Measurements from ENCODE around the gene DBF4B. TPM values are rescaled to one million over a fixed set of nuclear protein-coding genes. Genes with fewer than 3 reads are reported as not detected.

DBF4B gene
- total and polyA plus RNA-seq, 2 of the 13 experiments (the other 11 are each of a cell fraction or from before 2014, with no cell fraction given) = 11.7 to 13.2 TPM

DNA sequence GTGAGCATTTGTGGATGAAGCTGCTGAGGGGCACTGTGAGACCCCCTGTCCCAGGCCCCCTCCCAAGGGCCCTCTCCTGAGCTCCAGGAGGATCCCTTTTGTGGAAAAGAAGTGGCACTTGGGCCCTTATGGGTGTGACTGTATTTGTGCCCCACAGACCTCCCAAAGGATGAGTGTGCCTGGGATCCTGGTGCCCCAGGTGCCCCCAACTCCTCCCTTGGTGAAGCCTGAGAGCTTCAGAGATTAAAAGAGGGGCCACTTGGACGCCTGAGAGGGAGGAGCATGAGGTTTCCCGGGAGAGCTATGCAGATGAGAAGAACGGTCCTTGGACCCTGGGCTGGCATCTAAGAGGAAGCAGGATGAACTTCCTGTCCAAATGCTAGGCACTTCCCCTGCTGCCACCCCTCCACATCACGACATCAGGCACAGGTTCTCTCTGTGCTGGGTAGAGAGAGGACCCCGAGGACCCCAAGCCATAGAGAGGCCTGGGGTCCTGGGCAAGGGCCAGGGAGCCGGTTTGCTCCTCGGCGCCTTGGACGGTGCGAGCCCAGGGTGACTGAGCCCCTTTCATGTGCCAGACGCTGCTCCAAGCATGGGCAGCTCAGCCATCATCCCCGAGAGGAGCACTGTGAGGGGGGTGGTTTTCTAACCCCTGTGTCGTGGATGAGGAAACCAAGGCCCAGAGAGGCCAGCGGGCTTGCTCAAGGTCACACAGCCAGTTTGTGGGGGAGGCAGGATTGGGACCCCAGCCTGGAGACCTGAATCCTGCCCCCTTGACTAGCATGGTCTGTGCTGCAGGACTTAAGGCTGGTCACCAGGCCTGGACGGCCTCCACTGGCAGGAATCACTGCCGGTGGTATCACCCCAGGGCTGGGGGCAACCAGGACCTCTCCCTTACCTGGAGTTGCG, 44.7 kb downstream of the DBF4B start:
- no peaks in the 10 kb centered on the region for H3K9me3 ChIP-seq (ENCODE audit: low read length)
- ATAC-seq = peak; percentile 69
- H3K79me2 ChIP-seq (ENCODE audit: insufficient read depth, low read length) = no peaks in the 10 kb centered on the region
- H3K36me3 ChIP-seq (replicated peaks in 1 of 2; ENCODE audit: control insufficient read depth in 1 of 2, insufficient read depth in 2 of 2, low read length in 2 of 2) = peaks cover 5 to 8% of the 10 kb centered on the region in 2 experiments; a peak in 4 of 5 replicates
- no TSS peak for BruUV-seq (replicated peaks)
- no peak overlapping the region for H3K27ac ChIP-seq (ENCODE audit: extremely low read length, insufficient read depth, low read length)
- intact Hi-C loops (cut with micrococcal nuclease; ENCODE audit: unreplicated experiment) (no loop called here), in situ Hi-C loops (cut with HindIII; ENCODE audit: extremely low pct_ligation_motif_present, low pct_unique_long_range_greater_than_20kb) (no loop called here)
- ChIA-PET CTCF (ENCODE audit: low intra/inter-chr PET ratio, low total read pairs) (no interaction called here), POLR2A (interaction anchor here (1.0 kb wide), 1 partner anchor 22 kb away, joined by 5 read pairs; no protein-coding TSS in a partner anchor)
- peak overlapping the region; percentile 46 for H3K4me2 ChIP-seq (ENCODE audit: low read depth, low read length)
- peak; percentile 46 for DNase-seq (ENCODE audit: low spot score)
- H4K20me1 ChIP-seq (ENCODE audit: insufficient read depth, low read length) = no peaks in the 10 kb centered on the region
- peak; percentile 58 for FAIRE-seq
- peak overlapping the region; percentile 4 for H2AFZ ChIP-seq (ENCODE audit: low read length)
- 44% methylated on average over 10 of the region's 17 CpGs for WGBS (ENCODE audit: low lambda C conversion rate)
- no peak overlapping the region for H3K9ac ChIP-seq (ENCODE audit: insufficient read depth, low read depth, low read length)
- H3K27me3 ChIP-seq (ENCODE audit: control insufficient read depth in 1 of 2, insufficient read depth in 2 of 2, low read length in 2 of 2) = peaks cover 5 to 15% of the 10 kb centered on the region in 2 experiments
- H3K4me3 ChIP-seq (replicated peaks in 1 of 3; ENCODE audit: insufficient read depth in 1 of 3, low read depth in 2 of 3, low read length in 3 of 3) = no peak overlapping the region
- peaks cover 16% of the 10 kb centered on the region for H3K4me1 ChIP-seq (ENCODE audit: insufficient read depth, low read length)
- peak; percentile 98 for TF ChIP-seq SNAPC2 (CRISPR knock-in tag; IDR thresholded peaks at IDR 0.05)
- TF ChIP-seq, protein P1, sequence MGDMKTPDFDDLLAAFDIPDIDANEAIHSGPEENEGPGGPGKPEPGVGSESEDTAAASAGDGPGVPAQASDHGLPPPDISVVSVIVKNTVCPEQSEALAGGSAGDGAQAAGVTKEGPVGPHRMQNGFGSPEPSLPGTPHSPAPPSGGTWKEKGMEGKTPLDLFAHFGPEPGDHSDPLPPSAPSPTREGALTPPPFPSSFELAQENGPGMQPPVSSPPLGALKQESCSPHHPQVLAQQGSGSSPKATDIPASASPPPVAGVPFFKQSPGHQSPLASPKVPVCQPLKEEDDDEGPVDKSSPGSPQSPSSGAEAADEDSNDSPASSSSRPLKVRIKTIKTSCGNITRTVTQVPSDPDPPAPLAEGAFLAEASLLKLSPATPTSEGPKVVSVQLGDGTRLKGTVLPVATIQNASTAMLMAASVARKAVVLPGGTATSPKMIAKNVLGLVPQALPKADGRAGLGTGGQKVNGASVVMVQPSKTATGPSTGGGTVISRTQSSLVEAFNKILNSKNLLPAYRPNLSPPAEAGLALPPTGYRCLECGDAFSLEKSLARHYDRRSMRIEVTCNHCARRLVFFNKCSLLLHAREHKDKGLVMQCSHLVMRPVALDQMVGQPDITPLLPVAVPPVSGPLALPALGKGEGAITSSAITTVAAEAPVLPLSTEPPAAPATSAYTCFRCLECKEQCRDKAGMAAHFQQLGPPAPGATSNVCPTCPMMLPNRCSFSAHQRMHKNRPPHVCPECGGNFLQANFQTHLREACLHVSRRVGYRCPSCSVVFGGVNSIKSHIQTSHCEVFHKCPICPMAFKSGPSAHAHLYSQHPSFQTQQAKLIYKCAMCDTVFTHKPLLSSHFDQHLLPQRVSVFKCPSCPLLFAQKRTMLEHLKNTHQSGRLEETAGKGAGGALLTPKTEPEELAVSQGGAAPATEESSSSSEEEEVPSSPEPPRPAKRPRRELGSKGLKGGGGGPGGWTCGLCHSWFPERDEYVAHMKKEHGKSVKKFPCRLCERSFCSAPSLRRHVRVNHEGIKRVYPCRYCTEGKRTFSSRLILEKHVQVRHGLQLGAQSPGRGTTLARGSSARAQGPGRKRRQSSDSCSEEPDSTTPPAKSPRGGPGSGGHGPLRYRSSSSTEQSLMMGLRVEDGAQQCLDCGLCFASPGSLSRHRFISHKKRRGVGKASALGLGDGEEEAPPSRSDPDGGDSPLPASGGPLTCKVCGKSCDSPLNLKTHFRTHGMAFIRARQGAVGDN (CRISPR knock-in tag; IDR thresholded peaks at IDR 0.05) = peak; percentile 76
- TF ChIP-seq PHF8 (CRISPR knock-in tag; IDR thresholded peaks at IDR 0.05) = no peak
- no peak for TF ChIP-seq ZNF720 (CRISPR knock-in tag; IDR thresholded peaks at IDR 0.05)
- TF ChIP-seq, protein P2, sequence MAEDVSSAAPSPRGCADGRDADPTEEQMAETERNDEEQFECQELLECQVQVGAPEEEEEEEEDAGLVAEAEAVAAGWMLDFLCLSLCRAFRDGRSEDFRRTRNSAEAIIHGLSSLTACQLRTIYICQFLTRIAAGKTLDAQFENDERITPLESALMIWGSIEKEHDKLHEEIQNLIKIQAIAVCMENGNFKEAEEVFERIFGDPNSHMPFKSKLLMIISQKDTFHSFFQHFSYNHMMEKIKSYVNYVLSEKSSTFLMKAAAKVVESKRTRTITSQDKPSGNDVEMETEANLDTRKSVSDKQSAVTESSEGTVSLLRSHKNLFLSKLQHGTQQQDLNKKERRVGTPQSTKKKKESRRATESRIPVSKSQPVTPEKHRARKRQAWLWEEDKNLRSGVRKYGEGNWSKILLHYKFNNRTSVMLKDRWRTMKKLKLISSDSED (CRISPR knock-in tag; IDR thresholded peaks at IDR 0.05) = no peak
- TF ChIP-seq, protein P3, sequence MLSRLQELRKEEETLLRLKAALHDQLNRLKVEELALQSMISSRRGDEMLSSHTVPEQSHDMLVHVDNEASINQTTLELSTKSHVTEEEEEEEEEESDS (CRISPR knock-in tag; IDR thresholded peaks at IDR 0.05; ENCODE audit: borderline replicate concordance) = 0 out of 2 replicates have a peak, but pooled peaks have one; percentile 16
- TF ChIP-seq ZMYM3 (CRISPR knock-in tag; IDR thresholded peaks at IDR 0.05) = peak; percentile 92
- 0 out of 2 replicates have a peak, but pooled peaks have one; percentile 26 for TF ChIP-seq MEF2D (CRISPR knock-in tag; IDR thresholded peaks at IDR 0.05)
- peak; percentile 34; the same call in 1 of the 2 replicates for TF ChIP-seq ZNF263 (CRISPR knock-in tag; IDR thresholded peaks at IDR 0.05)
- TF ChIP-seq ZNF550 (CRISPR knock-in tag; IDR thresholded peaks at IDR 0.05; ENCODE audit: borderline replicate concordance) = 0 out of 2 replicates have a peak, but pooled peaks have one; percentile 14
- TF ChIP-seq, protein P4, sequence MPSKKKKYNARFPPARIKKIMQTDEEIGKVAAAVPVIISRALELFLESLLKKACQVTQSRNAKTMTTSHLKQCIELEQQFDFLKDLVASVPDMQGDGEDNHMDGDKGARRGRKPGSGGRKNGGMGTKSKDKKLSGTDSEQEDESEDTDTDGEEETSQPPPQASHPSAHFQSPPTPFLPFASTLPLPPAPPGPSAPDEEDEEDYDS (CRISPR knock-in tag; IDR thresholded peaks at IDR 0.05) = 0 out of 2 replicates have a peak, but pooled peaks have one; percentile 38
- 0 out of 2 replicates have a peak, but pooled peaks have one; percentile 11 for TF ChIP-seq RARA (CRISPR knock-in tag; IDR thresholded peaks at IDR 0.05)
- TF ChIP-seq RBM22 (optimal IDR thresholded peaks at IDR 0.05; ENCODE audit: low read length) = peak; percentile 48
- TF ChIP-seq ZNF572 (CRISPR knock-in tag; IDR thresholded peaks at IDR 0.05) = 0 out of 2 replicates have a peak, but pooled peaks have one; percentile 60
- TF ChIP-seq FLYWCH1 (CRISPR knock-in tag; IDR thresholded peaks at IDR 0.05) = no peak
- peak; percentile 58 for TF ChIP-seq GABPB1 (CRISPR knock-in tag; IDR thresholded peaks at IDR 0.05)

Data from HepG2 (cell line).